GM19452 (cell line): ENCODE data around the gene VPS18.

ENCODE experiments used
- ATAC-seq: cut with Tn5 transposase; IDR thresholded peaks from one replicate; pipeline ENCODE4 v1.9.1; 2021; ENCODE audit not compliant: unreplicated experiment

The VPS18 gene

GRCh38 chr15:40899536-40900207, 5.4 kb downstream of the VPS18 start:
- ATAC-seq = no peak

GRCh38 chr15:40900256-40901052, 6.2 kb downstream of the VPS18 start:
- no peak for ATAC-seq

GRCh38 chr15:40901053-40901443, 6.8 kb downstream of the VPS18 start:
- ATAC-seq = no peak

- ATAC-seq = no peak
Measured at GRCh38 chr15:40902605-40903561, 8.6 kb downstream of the VPS18 start.

- ATAC-seq = no peak
Measured at GRCh38 chr15:40904552-40905201, 10.4 kb downstream of the VPS18 start.

- ATAC-seq = peak; percentile 71
Measured at GRCh38 chr15:40906091-40906990, 12.1 kb downstream of the VPS18 start.

- ATAC-seq = no peak
Measured at GRCh38 chr15:40906991-40907802, 12.9 kb downstream of the VPS18 start.

- no peak for ATAC-seq
Measured at GRCh38 chr15:40908095-40908494, 13.8 kb downstream of the VPS18 start.

- ATAC-seq = no peak
Measured at GRCh38 chr15:40909662-40910630, 15.7 kb downstream of the VPS18 start.

GRCh38 chr15:40911141-40911540, 16.9 kb downstream of the VPS18 start:
- no peak for ATAC-seq

- no peak for ATAC-seq
Measured at GRCh38 chr15:40911693-40912092, 17.4 kb downstream of the VPS18 start.

GRCh38 chr15:40912478-40912877, 18.2 kb downstream of the VPS18 start:
- no peak for ATAC-seq

- ATAC-seq = no peak
Measured at GRCh38 chr15:40914013-40914412, 19.8 kb downstream of the VPS18 start.

GRCh38 chr15:40914486-40914885, 20.2 kb downstream of the VPS18 start:
- no peak for ATAC-seq

GRCh38 chr15:40915116-40915661, 20.9 kb downstream of the VPS18 start:
- no peak for ATAC-seq

- no peak for ATAC-seq
Measured at GRCh38 chr15:40915679-40916078, 21.4 kb downstream of the VPS18 start.

GRCh38 chr15:40917585-40917984, 23.3 kb downstream of the VPS18 start:
- ATAC-seq = no peak
